SU-DHL-6 (cell line): ENCODE data around the gene DAGLB.

ENCODE experiments used
- EZH2phosphoT487 ChIP-seq: fragments of 200-600 bp; sonication (generic), shearing (Covaris generic); conservative IDR thresholded peaks from 2 replicates; pipeline ENCODE4 v1.6.1; 2018; ENCODE audit warnings: mild to moderate bottlenecking, antibody characterized with exemption, low read length, moderate library complexity, mixed read lengths
- TF ChIP-seq, protein P1 (sequence below): fragments of 200-600 bp; sonication (generic); IDR thresholded peaks from one replicate; pipeline ENCODE4 v1.5.1; 2017; ENCODE audit warnings: antibody characterized with exemption, mild to moderate bottlenecking, low read length, moderate library complexity; ENCODE audit not compliant: insufficient read depth, poor library complexity, severe bottlenecking

DNA sequence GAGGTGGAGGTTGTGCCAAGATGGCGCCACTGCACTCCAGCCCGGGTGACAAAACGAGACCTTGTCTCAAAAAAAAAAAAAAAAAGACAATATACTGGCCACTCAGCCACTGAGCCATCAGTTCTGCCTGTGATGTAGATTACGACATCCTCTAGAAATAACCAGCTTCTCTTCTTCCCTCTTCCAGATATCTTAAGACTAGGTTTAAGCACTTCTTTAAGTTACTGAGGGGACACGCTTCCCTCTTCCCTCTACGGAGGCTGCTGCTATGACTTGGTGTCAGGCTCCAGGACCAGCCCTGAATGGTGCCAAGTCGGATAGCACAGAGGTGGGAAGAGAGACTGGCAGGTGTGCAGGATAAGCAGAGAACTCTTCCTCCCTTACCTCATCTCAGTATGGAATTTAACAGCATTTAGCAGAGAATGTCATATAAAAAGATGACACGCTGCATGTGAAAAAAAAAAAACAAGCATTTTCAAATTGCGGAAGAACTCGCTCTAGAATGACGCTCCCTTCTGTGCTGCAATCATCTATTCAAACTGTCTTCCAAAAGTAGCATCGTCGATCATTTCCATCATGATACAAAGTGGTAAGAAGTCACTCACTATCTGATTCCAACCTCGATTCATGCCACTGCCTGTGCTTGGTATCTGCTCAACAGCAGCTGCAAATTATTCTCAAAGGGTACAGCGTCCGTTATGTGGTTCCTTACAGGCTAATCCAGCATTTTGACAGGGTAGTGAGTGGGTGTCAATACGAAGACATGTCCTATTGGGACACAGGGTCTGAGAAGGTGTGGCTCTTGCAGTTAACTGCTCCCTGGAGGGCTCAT lies 13.8 kb downstream of the DAGLB start:
- TF ChIP-seq, protein P1, sequence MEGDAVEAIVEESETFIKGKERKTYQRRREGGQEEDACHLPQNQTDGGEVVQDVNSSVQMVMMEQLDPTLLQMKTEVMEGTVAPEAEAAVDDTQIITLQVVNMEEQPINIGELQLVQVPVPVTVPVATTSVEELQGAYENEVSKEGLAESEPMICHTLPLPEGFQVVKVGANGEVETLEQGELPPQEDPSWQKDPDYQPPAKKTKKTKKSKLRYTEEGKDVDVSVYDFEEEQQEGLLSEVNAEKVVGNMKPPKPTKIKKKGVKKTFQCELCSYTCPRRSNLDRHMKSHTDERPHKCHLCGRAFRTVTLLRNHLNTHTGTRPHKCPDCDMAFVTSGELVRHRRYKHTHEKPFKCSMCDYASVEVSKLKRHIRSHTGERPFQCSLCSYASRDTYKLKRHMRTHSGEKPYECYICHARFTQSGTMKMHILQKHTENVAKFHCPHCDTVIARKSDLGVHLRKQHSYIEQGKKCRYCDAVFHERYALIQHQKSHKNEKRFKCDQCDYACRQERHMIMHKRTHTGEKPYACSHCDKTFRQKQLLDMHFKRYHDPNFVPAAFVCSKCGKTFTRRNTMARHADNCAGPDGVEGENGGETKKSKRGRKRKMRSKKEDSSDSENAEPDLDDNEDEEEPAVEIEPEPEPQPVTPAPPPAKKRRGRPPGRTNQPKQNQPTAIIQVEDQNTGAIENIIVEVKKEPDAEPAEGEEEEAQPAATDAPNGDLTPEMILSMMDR: no peak
- TF ChIP-seq EZH2phosphoT487: no peak
